Renal cortex interstitium (tissue), 11 donors: Measurements from ENCODE around the gene VTI1A. TPM values are rescaled to one million over a fixed set of nuclear protein-coding genes. Genes with fewer than 3 reads are reported as not detected.
"Not testable (repeated sequence)": the region's sequence is repeated elsewhere in the genome, so short reads cannot be mapped to it uniquely, and the experiment has no call there.

Experiments
- DNase-seq, 11 donors: peaks; one replicate each; pipeline ENCODE4 v3.0.0-alpha.2; 2013; ENCODE audit warnings: low read depth in 9 of 11, low spot score in 4 of 11; ENCODE audit errors: extremely low read depth in 1 of 11
- polyA plus RNA-seq, 3 donors: library from polyadenylated mRNA; unstranded; fragments of 120-200 nt; gene quantifications; one replicate each; pipeline ENCODE4 v1.2.1, GENCODE V29; 2013; ENCODE audit not compliant: insufficient read length in 3 of 3

VTI1A gene
- polyA plus RNA-seq, 3 donors, result 19.5 to 22.2 (median 20.8) TPM

- no peak for DNase-seq
These were observed 112.3 kb downstream of the VTI1A start for GRCh38 chr10:112559349-112559748.

DNA sequence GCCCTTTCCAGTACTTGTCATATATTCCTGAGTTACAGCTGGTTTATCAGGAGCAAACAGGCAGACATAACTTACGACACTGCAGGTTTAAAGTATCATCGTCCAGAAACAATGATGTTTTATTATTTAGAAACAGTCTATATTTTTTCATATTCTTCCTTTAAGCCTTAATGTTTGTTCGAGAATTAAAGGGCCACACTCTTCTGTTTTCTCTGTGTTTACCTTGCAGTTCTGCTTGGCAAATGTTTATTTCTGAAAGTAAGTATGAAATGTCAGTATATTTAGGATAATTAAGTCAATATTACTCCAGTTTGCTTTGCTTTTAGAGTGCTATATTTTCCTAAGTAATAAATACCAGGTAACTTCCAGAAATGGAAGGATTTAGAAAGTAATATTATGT lies 115.1 kb downstream of the VTI1A start:
- no peak for DNase-seq

GRCh38 chr10:112562809-112563663 lies 116.0 kb downstream of the VTI1A start:
- no peak for DNase-seq

DNA sequence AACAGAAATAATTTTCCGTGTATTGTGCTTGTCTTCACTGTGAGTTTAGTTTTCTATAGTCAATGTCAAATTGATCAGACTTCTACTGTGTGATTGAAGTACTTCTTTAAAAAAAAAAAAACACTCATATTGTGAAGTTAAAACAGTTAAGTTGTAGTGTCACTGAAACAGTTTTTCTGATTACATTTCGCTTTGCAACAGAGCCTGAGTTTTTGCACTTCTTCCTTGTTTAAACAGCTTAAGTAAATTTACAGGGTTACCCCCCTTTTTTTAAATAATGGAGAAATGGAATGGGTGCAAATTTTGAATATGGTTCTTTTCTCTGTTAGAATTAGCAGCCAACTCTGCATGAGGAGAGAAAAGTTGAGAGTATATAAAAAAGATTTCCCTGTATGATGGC lies 117.3 kb downstream of the VTI1A start:
- no peak for DNase-seq

- peak; percentile 38 to 80 (median 59) for DNase-seq
These were observed 118.5 kb downstream of the VTI1A start for GRCh38 chr10:112565434-112566053.

DNA sequence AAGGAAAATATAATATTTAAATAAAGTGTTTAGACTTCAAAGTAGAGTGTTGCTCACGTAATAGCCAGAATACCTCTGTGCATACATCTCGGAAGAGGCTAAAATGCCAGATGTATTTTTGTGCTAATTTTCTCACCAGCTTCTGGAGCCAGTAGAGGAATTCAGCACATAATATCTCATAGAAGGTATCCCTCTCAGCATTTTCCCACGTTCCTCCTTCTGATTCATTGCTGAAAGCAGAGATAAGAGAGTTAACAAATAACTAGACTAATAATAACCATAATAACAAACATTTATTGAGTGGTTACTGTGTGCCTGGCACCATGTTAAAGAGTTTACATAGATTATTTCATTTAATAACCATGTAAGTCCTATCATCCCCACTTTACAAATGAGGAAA lies 123.6 kb downstream of the VTI1A start:
- DNase-seq, result no peak

- no peak for DNase-seq
These were observed 132.6 kb downstream of the VTI1A start for GRCh38 chr10:112579578-112579977.

- no peak for DNase-seq
These were observed 133.3 kb downstream of the VTI1A start for GRCh38 chr10:112580267-112580666.

DNA sequence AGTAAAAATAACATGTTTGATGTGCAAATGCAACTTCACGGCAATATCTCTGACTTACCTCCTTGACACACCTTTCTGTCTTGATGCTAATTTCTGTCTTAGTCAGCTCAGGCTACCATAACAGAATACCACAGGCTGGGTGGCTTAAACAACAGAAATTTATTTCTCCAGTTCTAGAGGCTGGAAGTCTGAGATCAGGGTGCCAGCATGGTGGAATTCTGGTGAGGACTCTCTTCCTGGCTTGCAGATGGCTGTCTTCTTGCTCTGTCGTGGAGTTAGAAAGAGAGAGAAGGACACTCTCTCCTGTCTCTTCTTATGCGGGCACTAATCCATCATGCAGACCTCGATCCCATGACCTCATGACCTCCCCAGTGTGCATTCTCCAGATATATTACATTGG lies 134.9 kb downstream of the VTI1A start:
- no peak for DNase-seq

- DNase-seq, result no peak
These were observed 136.4 kb downstream of the VTI1A start for GRCh38 chr10:112583236-112583939.

GRCh38 chr10:112584276-112584675 lies 137.3 kb downstream of the VTI1A start:
- DNase-seq, result no peak

DNA sequence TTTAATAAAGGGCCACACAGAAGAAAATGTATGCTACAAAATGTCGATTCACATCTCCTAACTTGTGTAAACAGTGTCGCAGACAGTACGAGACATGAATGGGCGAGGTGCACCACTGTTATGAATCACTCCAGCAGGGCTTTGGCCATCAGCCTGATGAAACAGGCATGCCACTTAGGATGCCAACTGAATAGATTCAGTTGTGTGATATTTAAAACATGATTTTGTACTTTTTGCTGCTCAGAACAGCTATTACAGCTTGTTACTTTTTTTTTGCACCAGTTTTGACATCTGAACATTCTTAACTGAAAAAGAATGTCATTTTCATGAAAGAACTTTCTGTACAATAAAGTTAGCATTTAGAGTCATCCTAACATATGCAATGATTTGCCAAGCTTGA lies 138.1 kb downstream of the VTI1A start:
- DNase-seq, result no peak

DNA sequence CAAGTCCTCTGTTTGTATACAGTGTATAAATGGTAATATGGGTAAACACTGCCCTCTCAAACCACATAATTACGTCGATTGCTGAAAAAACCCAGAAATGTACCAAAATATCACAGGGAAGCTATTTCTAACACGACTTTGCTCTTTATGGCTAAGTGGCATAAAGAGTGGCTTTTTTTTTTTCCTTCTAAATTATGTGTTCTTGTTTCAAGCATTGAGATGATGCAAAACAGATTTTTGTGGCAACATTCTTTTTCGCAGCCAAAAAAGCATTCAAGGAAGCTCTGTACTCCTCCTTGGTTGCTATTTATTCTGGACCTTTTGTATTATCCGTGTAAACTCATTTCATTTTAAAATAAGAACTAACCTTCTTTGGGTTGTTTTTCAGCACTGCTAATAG lies 138.9 kb downstream of the VTI1A start:
- no peak for DNase-seq

DNA sequence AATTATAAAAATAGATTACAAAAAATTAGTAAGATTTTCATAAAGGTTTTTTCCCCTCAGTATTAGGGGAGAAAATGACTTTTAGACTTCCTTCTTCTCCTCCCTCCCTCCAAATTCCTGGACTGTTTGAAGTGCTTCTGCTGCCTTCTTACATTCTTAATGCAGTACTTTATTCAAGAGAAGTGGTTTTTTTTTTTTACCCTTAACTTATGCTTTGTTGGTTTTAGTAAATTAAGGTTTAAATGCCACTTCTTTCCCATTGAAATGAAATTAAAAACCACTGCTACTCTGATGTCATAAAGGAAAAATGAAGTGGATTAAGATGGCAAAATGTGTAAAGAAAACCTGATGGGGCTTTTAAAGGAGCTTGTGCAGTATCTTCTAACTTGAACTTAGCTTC lies 140.7 kb downstream of the VTI1A start:
- no peak for DNase-seq

- DNase-seq, result no peak
These were observed 141.4 kb downstream of the VTI1A start for GRCh38 chr10:112588225-112588990.

DNA sequence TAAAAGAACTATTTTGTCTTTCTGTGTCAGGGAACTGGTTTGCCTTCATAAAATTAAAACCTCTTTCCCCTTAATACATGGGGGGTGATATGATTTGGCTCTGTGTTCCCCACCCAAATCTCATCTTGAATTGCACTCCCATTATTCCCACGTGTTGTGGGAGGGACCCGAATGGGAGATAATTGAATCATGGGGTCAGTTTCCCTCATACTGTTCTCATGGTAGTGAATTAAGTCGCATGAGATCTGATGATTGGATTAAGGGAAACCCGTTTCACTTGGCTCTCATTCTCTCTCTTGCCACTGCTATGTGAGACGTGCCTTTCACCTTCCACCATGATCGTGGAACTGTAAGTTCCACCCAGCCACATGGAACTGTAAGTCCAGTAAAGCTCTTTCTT lies 142.1 kb downstream of the VTI1A start:
- DNase-seq, result no peak

DNA sequence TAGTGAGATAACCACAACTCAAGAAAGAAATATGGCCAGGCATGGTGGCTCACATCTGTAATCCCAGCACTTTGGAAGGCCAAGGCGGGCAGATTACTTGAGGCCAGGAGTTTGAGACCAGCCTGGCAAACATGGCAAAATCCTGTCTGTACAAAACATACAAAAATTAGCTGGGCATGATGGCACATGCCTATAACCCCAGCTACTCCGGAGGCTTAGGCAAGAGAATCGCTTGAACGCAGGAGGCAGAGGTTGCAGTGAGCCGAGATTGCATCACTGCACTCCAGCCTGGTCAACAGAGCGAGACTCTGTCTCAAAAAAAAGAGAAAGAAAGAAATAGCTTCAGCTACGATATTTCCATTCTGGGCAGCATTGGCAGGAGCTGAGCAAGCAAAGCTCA lies 143.8 kb downstream of the VTI1A start:
- DNase-seq, result not testable (repeated sequence)

GRCh38 chr10:112593023-112593422 lies 146.0 kb downstream of the VTI1A start:
- no peak for DNase-seq
